MG63 (cell line): Measurements from ENCODE around the gene SHROOM3. TPM values are rescaled to one million over a fixed set of nuclear protein-coding genes. Genes with fewer than 3 reads are reported as not detected.
A peak's percentile ranks its signal among the peaks of the same experiment; 100 is the strongest.

Experiments
- DNase-seq: peaks from one replicate; pipeline ENCODE4 v3.0.0-alpha.2; 2020
- H3K27me3 ChIP-seq: fragments of 250-450 bp; sonication (Bioruptor Pico); 2 replicates; pipeline ENCODE4 v1.5.1; 2020; ENCODE audit warnings: mild to moderate bottlenecking, moderate library complexity
- H3K36me3 ChIP-seq: fragments of 250-450 bp; sonication (Bioruptor Pico); 2 replicates; pipeline ENCODE4 v1.5.1; 2020; ENCODE audit warnings: mild to moderate bottlenecking, moderate library complexity
- H3K4me3 ChIP-seq: fragments of 250-450 bp; sonication (Bioruptor Pico); 2 replicates; pipeline ENCODE4 v1.5.1; 2020; ENCODE audit warnings: mild to moderate bottlenecking, moderate library complexity
- H3K9me3 ChIP-seq: fragments of 250-450 bp; sonication (Bioruptor Pico); 2 replicates; pipeline ENCODE4 v1.5.1; 2020; ENCODE audit warnings: mild to moderate bottlenecking, moderate library complexity
- total RNA-seq: library from RNA; depleted of rRNA; stranded (reverse); fragments of >200 nt; shearing (Covaris generic); gene quantifications from 2 replicates; pipeline ENCODE4 v1.2.3, GENCODE V29; 2014; ENCODE audit warnings: low replicate concordance

The SHROOM3 gene
- total RNA-seq, 1 experiment from 2014 or later: 10.0 TPM

DNA sequence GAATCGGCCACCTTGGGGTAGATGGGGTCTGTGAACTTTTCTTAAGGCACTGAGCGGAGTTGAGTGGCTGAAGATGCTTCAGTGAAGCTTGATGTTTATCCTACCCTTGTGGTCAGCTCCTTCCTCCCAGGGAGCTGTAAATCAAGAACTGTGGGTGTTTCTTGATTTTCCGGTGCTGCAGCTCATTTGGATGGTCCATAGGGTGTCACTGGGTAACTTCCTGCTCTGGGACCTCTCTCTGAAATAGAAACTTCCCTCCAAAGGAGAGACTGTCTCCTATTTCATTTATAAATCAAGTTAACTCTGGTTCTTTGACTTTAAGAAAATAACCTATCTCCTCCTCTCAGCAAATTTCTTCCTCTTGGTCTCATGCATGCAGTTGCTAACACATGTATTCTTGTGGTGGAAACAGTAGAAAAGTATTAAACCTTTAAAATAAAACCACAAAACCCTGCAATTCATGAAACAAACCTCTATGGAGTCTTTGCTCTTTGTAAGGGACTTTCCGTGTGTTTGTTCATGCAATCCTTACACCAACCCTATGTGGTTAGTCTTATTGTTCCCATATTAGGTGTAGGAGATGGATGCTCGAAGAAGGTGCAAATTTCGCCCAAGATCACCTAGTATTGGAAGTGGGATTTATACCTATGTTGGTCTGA, 110.3 kb downstream of the SHROOM3 start:
- H3K27me3 ChIP-seq: no peaks in the 10 kb centered on the region
- no peaks in the 10 kb centered on the region for H3K9me3 ChIP-seq
- no peak overlapping the region for H3K4me3 ChIP-seq
- no peak for DNase-seq
- H3K36me3 ChIP-seq: no peaks in the 10 kb centered on the region

- no peak for DNase-seq
- Histone ChIP-seq H3K9me3 (no peaks in the 10 kb centered on the region), H3K36me3 (no peaks in the 10 kb centered on the region), H3K4me3 (no peak overlapping the region), H3K27me3 (no peaks in the 10 kb centered on the region)
These were observed 111.3 kb downstream of the SHROOM3 start for GRCh38 chr4:76546327-76546726.

DNA sequence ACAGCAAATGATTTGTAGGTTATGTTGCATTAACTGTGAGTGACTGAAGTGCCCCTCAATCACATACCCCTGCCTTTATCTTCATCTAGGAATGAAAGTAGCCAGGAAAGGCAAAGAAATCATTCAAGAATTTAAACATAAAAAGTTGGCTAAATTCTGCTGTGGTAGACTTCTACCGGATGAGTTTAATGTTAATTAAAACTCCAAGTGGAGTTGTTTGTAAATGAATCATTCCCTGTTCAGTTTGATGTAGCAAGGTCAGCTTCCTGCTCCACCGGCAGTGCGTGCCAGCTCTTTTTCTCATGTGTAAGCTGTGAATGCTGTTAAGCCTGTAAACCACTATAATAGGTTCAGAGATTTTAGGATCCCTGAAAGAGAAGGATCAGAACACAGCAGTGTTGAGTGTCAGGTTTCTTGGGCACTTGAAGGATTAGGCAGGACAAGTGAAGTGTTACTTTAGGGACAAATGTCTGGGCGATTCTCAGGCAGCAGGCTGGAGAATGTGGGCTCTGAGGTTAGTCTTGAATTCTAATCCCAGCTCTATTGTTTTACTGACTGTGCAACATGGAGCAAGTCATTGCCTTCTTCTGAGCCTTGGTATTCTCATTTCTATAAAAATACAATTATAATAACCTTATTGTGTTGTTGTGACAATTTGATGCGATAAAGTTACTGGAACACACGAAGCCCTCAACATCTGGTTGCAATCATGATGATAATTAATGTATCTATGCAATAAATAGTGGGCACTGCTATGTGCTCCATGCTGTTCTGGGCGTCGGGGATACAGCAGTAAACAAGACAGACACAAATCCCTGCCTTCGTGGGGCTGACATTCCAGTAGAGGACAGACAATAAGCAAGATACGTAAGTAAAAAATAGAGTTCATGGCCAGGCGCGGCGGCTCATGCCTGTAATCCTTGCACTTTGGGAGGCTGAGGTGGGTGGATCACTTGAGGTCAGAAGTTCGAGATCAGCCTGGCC, 112.0 kb downstream of the SHROOM3 start:
- Histone ChIP-seq H3K27me3 (no peaks in the 10 kb centered on the region), H3K36me3 (no peaks in the 10 kb centered on the region), H3K4me3 (no peak overlapping the region)

DNA sequence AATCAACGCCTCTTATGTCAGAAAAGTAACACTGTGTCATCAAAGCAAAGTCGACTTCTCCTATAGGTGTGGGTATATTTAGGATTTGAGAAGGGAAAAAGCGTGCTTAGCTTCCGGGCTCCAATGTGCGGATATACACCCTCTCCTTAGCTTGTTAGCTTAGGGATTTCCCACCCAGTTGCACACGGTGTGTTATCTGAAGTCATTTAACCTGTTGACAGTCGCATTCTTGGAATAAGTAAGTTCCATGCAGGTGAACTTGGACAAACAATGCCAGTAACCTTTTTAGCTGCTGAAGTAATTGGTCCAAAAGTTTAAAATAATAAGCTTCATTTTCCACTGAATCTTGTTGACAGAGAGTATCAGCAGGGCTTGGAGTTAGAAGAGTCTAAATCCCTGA, 113.7 kb downstream of the SHROOM3 start:
- no peak for DNase-seq
- Histone ChIP-seq H3K36me3 (no peaks in the 10 kb centered on the region), H3K9me3 (no peaks in the 10 kb centered on the region), H3K27me3 (no peaks in the 10 kb centered on the region), H3K4me3 (no peak overlapping the region)

More for the DNA sequence above, 112.0 kb downstream of the SHROOM3 start:
- H3K9me3 ChIP-seq: no peaks in the 10 kb centered on the region
- peak; percentile 82 for DNase-seq

- no peak for DNase-seq
- Histone ChIP-seq H3K4me3 (no peak overlapping the region), H3K9me3 (no peaks in the 10 kb centered on the region), H3K27me3 (no peaks in the 10 kb centered on the region), H3K36me3 (no peaks in the 10 kb centered on the region)
These were observed 114.7 kb downstream of the SHROOM3 start for GRCh38 chr4:76549765-76550164.

- H3K4me3 ChIP-seq: no peak overlapping the region
- H3K36me3 ChIP-seq: no peaks in the 10 kb centered on the region
- DNase-seq: peak; percentile 21
- no peaks in the 10 kb centered on the region for H3K9me3 ChIP-seq
- no peaks in the 10 kb centered on the region for H3K27me3 ChIP-seq
These were observed 116.1 kb downstream of the SHROOM3 start for GRCh38 chr4:76550966-76551780.

DNA sequence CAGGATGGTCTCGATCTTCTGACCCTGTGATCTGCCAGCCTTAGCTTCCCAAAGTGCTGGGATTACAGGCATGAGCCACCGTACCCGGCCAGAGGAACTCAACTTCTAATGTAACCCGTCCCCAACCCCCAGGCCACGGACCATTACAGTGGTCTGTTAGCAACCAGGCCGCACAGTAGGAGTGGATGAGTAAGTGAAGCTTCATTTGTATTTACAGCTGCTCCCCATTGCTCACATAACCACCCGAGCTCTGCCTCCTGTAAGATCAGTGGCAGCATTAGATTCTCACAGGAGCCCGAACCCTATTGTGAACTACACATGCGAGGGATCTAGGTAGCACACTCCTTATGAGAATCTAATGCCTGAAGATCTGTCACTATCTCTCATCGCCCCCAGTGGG, 119.6 kb downstream of the SHROOM3 start:
- Histone ChIP-seq H3K36me3 (no peaks in the 10 kb centered on the region), H3K9me3 (no peaks in the 10 kb centered on the region), H3K27me3 (no peaks in the 10 kb centered on the region), H3K4me3 (no peak overlapping the region)
- DNase-seq: peak; percentile 33

GRCh38 chr4:76556452-76556851, 121.4 kb downstream of the SHROOM3 start:
- no peaks in the 10 kb centered on the region for H3K36me3 ChIP-seq
- no peak for DNase-seq

GRCh38 chr4:76558396-76559235, 123.6 kb downstream of the SHROOM3 start:
- Histone ChIP-seq H3K36me3 (no peaks in the 10 kb centered on the region), H3K27me3 (no peaks in the 10 kb centered on the region), H3K4me3 (no peak overlapping the region), H3K9me3 (no peaks in the 10 kb centered on the region)
- no peak for DNase-seq

More at GRCh38 chr4:76556452-76556851, 121.4 kb downstream of the SHROOM3 start:
- Histone ChIP-seq H3K27me3 (no peaks in the 10 kb centered on the region), H3K4me3 (no peak overlapping the region), H3K9me3 (no peaks in the 10 kb centered on the region)

- Histone ChIP-seq H3K27me3 (no peaks in the 10 kb centered on the region), H3K36me3 (no peaks in the 10 kb centered on the region), H3K4me3 (no peak overlapping the region), H3K9me3 (no peaks in the 10 kb centered on the region)
- DNase-seq: no peak
These were observed 124.4 kb downstream of the SHROOM3 start for GRCh38 chr4:76559236-76560071.

GRCh38 chr4:76562161-76562560, 127.1 kb downstream of the SHROOM3 start:
- peak; percentile 30 for DNase-seq

GRCh38 chr4:76562836-76563453, 127.9 kb downstream of the SHROOM3 start:
- Histone ChIP-seq H3K4me3 (no peak overlapping the region), H3K36me3 (no peaks in the 10 kb centered on the region), H3K27me3 (no peaks in the 10 kb centered on the region), H3K9me3 (no peaks in the 10 kb centered on the region)
- no peak for DNase-seq

More at GRCh38 chr4:76562161-76562560, 127.1 kb downstream of the SHROOM3 start:
- no peaks in the 10 kb centered on the region for H3K9me3 ChIP-seq
- H3K27me3 ChIP-seq: no peaks in the 10 kb centered on the region
- H3K36me3 ChIP-seq: no peaks in the 10 kb centered on the region
- H3K4me3 ChIP-seq: no peak overlapping the region

DNA sequence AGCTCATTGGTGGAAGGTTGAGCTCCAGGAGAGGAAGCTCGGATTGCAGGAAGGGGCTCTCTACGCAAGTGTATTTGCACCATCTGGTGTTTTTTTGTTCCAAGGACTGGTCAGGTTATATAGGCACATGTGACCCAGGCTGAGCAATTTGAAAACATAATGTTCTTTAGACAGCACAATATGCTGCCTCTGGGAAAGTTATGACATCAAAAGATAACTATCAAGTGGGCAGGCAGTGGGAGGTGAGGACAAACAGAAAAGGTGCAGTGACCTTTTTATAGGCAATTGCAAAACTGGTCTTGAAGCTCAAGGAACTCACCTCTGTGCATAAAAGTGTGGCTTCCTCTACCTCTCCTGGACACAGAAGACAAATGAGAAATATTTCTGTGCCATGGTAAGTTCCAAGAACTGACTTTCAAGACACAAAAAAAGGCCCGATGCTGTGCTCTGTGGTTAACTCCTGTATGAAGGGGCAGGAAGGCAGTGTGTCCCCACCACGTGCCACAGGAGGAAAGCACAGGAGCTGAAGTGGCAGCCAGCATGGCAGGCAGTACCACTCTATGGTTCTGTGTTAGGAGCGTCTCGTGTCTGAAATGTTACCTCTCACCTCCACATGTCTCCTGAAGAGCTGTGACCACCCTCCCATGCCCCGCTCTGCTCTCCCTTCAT, 128.6 kb downstream of the SHROOM3 start:
- H3K4me3 ChIP-seq: no peak overlapping the region
- DNase-seq: no peak
- H3K9me3 ChIP-seq: no peaks in the 10 kb centered on the region
- no peaks in the 10 kb centered on the region for H3K27me3 ChIP-seq
- H3K36me3 ChIP-seq: no peaks in the 10 kb centered on the region

GRCh38 chr4:76564123-76564915, 129.3 kb downstream of the SHROOM3 start:
- H3K4me3 ChIP-seq: no peak overlapping the region
- H3K9me3 ChIP-seq: no peaks in the 10 kb centered on the region
- no peaks in the 10 kb centered on the region for H3K27me3 ChIP-seq
- no peak for DNase-seq
- H3K36me3 ChIP-seq: no peaks in the 10 kb centered on the region
